Measurements from ENCODE around the gene TEDDM1. TPM values are rescaled to one million over a fixed set of nuclear protein-coding genes. Genes with fewer than 3 reads are reported as not detected.

Gene TEDDM1
- total and polyA plus RNA-seq, 2 donors (not counting 3 experiments of a cell fraction or from before 2014, with no cell fraction given) = not detected

DNA sequence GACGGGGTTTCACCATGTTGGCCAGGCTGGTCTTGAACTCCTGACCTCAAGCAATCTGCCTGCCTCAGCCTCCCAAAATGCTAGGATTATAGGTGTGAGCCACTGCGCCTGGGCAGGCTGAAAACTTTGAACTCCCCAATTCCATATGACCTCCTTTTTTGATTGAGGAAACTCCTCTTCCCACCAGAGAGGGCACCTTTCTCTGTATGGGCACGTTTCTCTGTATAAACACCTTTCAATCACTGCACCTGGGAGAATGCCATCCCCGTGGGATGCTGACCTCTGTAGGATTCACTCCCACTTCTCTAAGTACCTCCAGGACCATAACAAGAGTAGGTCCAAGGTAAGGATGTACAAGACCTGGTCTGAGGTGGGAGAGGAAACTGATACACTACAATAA, 9.7 kb upstream of the TEDDM1 start:
- Histone ChIP-seq H3K4me1 (ENCODE audit: control insufficient read depth, extremely low read depth, insufficient read depth, low read length) (no peaks in the 10 kb centered on the region), H3K9ac (replicated peaks; ENCODE audit: extremely low read depth, insufficient read depth, low read length) (no peak overlapping the region), H3K36me3 (ENCODE audit: control insufficient read depth in 2 of 2, extremely low read depth in 1 of 2, insufficient read depth in 2 of 2, low read length in 2 of 2) (no peaks in the 10 kb centered on the region), H3K4me3 (replicated peaks in 1 of 3; ENCODE audit: insufficient read depth in 1 of 3, low read depth in 1 of 3, low read length in 3 of 3) (no peak overlapping the region), H2AFZ (ENCODE audit: low read depth, low read length) (no peak overlapping the region), H3K9me1 (replicated peaks; ENCODE audit: control insufficient read depth, extremely low read depth, insufficient read depth, low read length) (no peaks in the 10 kb centered on the region), H3K27me3 (ENCODE audit: control insufficient read depth in 2 of 2, insufficient read depth in 2 of 2, low read length in 2 of 2) (peaks cover 0 to 3% of the 10 kb centered on the region in 2 experiments), H4K20me1 (replicated peaks; ENCODE audit: control insufficient read depth, extremely low read depth, insufficient read depth, low read length) (no peaks in the 10 kb centered on the region), H3K79me2 (ENCODE audit: control insufficient read depth, insufficient read depth, low read length) (no peaks in the 10 kb centered on the region), H3K27ac (ENCODE audit: insufficient read depth, low read depth, low read length) (no peak overlapping the region), H3K4me2 (ENCODE audit: insufficient read depth, low read length) (no peak overlapping the region), H3K9me3 (replicated peaks; ENCODE audit: control insufficient read depth, insufficient read depth, low read length) (no peaks in the 10 kb centered on the region)
- POLR2A ChIA-PET = interaction anchor here (1.4 kb wide), 1 partner anchor 18 kb away, joined by 3 read pairs; the partner anchor contains the start of gene GLUL
- CTCF ChIA-PET = interaction anchor here (0.8 kb wide), 1 partner anchor 11 kb away, joined by 3 read pairs; no protein-coding TSS in a partner anchor
- BruUV-seq (replicated peaks) = no TSS peak
- DNase-seq (ENCODE audit: low read depth, low spot score) (no peak), FAIRE-seq (no peak)
- intact Hi-C loops (cut with micrococcal nuclease) = no loop called here
- TF ChIP-seq, protein P1, sequence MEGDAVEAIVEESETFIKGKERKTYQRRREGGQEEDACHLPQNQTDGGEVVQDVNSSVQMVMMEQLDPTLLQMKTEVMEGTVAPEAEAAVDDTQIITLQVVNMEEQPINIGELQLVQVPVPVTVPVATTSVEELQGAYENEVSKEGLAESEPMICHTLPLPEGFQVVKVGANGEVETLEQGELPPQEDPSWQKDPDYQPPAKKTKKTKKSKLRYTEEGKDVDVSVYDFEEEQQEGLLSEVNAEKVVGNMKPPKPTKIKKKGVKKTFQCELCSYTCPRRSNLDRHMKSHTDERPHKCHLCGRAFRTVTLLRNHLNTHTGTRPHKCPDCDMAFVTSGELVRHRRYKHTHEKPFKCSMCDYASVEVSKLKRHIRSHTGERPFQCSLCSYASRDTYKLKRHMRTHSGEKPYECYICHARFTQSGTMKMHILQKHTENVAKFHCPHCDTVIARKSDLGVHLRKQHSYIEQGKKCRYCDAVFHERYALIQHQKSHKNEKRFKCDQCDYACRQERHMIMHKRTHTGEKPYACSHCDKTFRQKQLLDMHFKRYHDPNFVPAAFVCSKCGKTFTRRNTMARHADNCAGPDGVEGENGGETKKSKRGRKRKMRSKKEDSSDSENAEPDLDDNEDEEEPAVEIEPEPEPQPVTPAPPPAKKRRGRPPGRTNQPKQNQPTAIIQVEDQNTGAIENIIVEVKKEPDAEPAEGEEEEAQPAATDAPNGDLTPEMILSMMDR (IDR thresholded peaks at IDR 0.05; ENCODE audit: extremely low read depth in 1 of 2, insufficient read depth in 1 of 2, low read depth in 1 of 2, low read length in 2 of 2) = no peak
- TF ChIP-seq FOS (IDR thresholded peaks at IDR 0.05; ENCODE audit: borderline replicate concordance, insufficient read depth, low read length) = no peak
- TF ChIP-seq POLR2A (IDR thresholded peaks at IDR 0.05; ENCODE audit: low read depth, low read length) = no peak
- TF ChIP-seq POLR2AphosphoS5 (IDR thresholded peaks at IDR 0.05; ENCODE audit: insufficient read depth, low read depth, low read length) = no peak
- TF ChIP-seq EZH2 (IDR thresholded peaks at IDR 0.05; ENCODE audit: borderline replicate concordance, low read depth, low read length, severe bottlenecking) = no peak
- no peak for TF ChIP-seq GATA2 (IDR thresholded peaks at IDR 0.05; ENCODE audit: insufficient read depth, insufficient read length, low read depth, low read length)
- TF ChIP-seq MAX (IDR thresholded peaks at IDR 0.05; ENCODE audit: insufficient read depth, insufficient read length) = no peak
- dilution Hi-C loops (cut with MboI; ENCODE audit: extremely low pct_ligation_motif_present, low sequenced_read_pairs) = no loop called here

All from endothelial cell of umbilical vein (primary cell).